OCI-LY1 (cell line): ENCODE results near the gene GALNT13.

Experiments
- H2AFZ ChIP-seq: fragments of 200-600 bp; sonication (generic), shearing (Covaris generic); 2 replicates; pipeline ENCODE4 v1.6.0; 2014; ENCODE audit warnings: antibody characterized with exemption, mild to moderate bottlenecking, low read length
- H3F3A ChIP-seq: fragments of 200-600 bp; sonication (generic), shearing (Covaris generic); 2 replicates; pipeline ENCODE4 v1.6.0; 2014; ENCODE audit warnings: mild to moderate bottlenecking, antibody characterized with exemption, low read length, moderate library complexity; ENCODE audit not compliant: insufficient read depth
- H3K27ac ChIP-seq: fragments of 200-600 bp; sonication (generic); 2 replicates; pipeline ENCODE4 v1.5.1; 2014; ENCODE audit warnings: low read length, mixed run types, mild to moderate bottlenecking, low read depth; ENCODE audit not compliant: poor library complexity, severe bottlenecking
- H3K27me3 ChIP-seq: fragments of 200-600 bp; sonication (generic); 2 replicates; pipeline ENCODE4 v1.6.0; 2014; ENCODE audit warnings: antibody characterized with exemption, mild to moderate bottlenecking, low read length, moderate library complexity; ENCODE audit not compliant: insufficient read depth
- H3K36me3 ChIP-seq: fragments of 200-600 bp; sonication (generic); 2 replicates; pipeline ENCODE4 v1.6.1; 2014; ENCODE audit warnings: mild to moderate bottlenecking, antibody characterized with exemption, low read length, moderate library complexity, mixed read lengths; ENCODE audit not compliant: insufficient read depth
- H3K4me1 ChIP-seq: fragments of 200-600 bp; sonication (generic); 2 replicates; pipeline ENCODE4 v1.5.1; 2014; ENCODE audit warnings: mild to moderate bottlenecking, low read length, moderate library complexity; ENCODE audit not compliant: insufficient read depth, severe bottlenecking
- H3K4me2 ChIP-seq: fragments of 200-600 bp; sonication (generic), shearing (Covaris generic); 2 replicates; pipeline ENCODE4 v1.6.1; 2014; ENCODE audit warnings: low read length
- H3K4me3 ChIP-seq: fragments of 200-600 bp; sonication (generic); 2 replicates; pipeline ENCODE4 v1.5.1; 2014; ENCODE audit warnings: low read length, low read depth, mild to moderate bottlenecking, mixed read lengths; ENCODE audit not compliant: poor library complexity, severe bottlenecking
- H3K79me2 ChIP-seq: fragments of 200-600 bp; shearing (Covaris generic); 2 replicates; pipeline ENCODE4 v1.6.1; 2016; ENCODE audit warnings: mixed run types, low read length, mixed read lengths; ENCODE audit not compliant: insufficient read depth
- H3K9ac ChIP-seq: fragments of 200-600 bp; sonication (generic), shearing (Covaris generic); 2 replicates; pipeline ENCODE4 v1.6.1; 2014; ENCODE audit warnings: mild to moderate bottlenecking, low read length, mixed read lengths
- H3K9me2 ChIP-seq: fragments of 200-600 bp; sonication (generic), shearing (Covaris generic); 2 replicates; pipeline ENCODE4 v1.6.1; 2014; ENCODE audit warnings: low read depth, mild to moderate bottlenecking, low read length, mixed read lengths
- H3K9me3 ChIP-seq: fragments of 200-600 bp; shearing (Covaris generic); 2 replicates; pipeline ENCODE4 v1.6.1; 2014; ENCODE audit warnings: low read length, mixed read lengths
- H4K20me1 ChIP-seq: fragments of 200-600 bp; sonication (generic), shearing (Covaris generic); 2 replicates; pipeline ENCODE4 v1.6.0; 2016; ENCODE audit warnings: mild to moderate bottlenecking, low read length; ENCODE audit not compliant: insufficient read depth
- EZH2 ChIP-seq: fragments of 200-600 bp; sonication (generic), shearing (Covaris generic); IDR thresholded peaks from 2 replicates; pipeline ENCODE4 v1.8.0; 2017; ENCODE audit warnings: borderline replicate concordance, mixed run types, mild to moderate bottlenecking, antibody characterized with exemption, low read length, moderate library complexity, mixed read lengths
- TF ChIP-seq, protein P1 (sequence below): fragments of 200-600 bp; sonication (generic), shearing (Covaris generic); IDR thresholded peaks from 2 replicates; pipeline ENCODE4 v1.5.1; 2017; ENCODE audit warnings: mild to moderate bottlenecking, antibody characterized with exemption, low read length, moderate library complexity, mixed read lengths

Gene GALNT13

DNA sequence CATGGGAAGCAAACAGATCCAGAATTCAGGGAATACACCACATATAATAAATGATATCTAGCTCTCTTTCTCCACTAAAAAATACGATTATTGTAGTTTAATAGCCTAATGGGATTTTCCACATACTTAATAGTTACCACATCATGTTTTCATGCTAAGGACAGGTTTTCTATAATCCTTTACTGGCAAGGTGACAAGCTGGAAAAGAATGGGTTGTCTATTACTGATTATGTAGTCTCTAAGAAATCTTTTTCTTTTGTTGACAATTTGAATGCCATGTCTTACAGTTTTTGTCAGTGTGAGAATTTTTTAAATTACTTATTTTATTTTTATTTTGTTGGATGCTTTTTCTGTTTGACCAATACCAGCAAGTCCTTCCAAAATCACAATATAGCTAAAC is 177.8 kb downstream of the GALNT13 start:
- no peak overlapping the region for H3K4me3 ChIP-seq
- H3K9ac ChIP-seq: no peak overlapping the region
- H3K9me3 ChIP-seq: no peaks in the 10 kb centered on the region
- H2AFZ ChIP-seq: no peak overlapping the region
- no peaks in the 10 kb centered on the region for H3K36me3 ChIP-seq
- H3K27me3 ChIP-seq: no peaks in the 10 kb centered on the region
- H3K9me2 ChIP-seq: no peaks in the 10 kb centered on the region
- no peaks in the 10 kb centered on the region for H3F3A ChIP-seq
- H3K4me2 ChIP-seq: no peak overlapping the region
- no peaks in the 10 kb centered on the region for H4K20me1 ChIP-seq
- no peak overlapping the region for H3K27ac ChIP-seq
- no peaks in the 10 kb centered on the region for H3K4me1 ChIP-seq
- no peak for TF ChIP-seq EZH2
- TF ChIP-seq, protein P1, sequence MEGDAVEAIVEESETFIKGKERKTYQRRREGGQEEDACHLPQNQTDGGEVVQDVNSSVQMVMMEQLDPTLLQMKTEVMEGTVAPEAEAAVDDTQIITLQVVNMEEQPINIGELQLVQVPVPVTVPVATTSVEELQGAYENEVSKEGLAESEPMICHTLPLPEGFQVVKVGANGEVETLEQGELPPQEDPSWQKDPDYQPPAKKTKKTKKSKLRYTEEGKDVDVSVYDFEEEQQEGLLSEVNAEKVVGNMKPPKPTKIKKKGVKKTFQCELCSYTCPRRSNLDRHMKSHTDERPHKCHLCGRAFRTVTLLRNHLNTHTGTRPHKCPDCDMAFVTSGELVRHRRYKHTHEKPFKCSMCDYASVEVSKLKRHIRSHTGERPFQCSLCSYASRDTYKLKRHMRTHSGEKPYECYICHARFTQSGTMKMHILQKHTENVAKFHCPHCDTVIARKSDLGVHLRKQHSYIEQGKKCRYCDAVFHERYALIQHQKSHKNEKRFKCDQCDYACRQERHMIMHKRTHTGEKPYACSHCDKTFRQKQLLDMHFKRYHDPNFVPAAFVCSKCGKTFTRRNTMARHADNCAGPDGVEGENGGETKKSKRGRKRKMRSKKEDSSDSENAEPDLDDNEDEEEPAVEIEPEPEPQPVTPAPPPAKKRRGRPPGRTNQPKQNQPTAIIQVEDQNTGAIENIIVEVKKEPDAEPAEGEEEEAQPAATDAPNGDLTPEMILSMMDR: no peak
- no peaks in the 10 kb centered on the region for H3K79me2 ChIP-seq

DNA sequence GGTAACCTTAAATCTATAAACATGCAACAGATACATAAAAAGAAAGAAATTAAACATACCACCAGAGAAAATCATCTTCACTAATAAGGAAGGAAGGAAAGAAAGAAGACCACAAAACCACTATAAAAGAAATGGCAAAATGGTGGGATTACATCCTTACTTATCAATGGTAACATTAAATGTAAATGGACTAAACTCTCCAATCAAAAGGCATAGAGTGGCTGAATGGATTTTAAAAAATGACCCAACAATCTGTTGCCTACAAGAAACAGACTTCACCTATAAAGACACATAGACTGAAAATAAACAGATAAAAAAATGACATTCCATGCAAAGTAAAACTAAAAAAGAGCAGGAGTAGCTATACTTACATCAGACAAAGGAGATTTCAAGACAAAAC is 195.4 kb downstream of the GALNT13 start:
- Histone ChIP-seq H3K9ac (no peak overlapping the region), H3K27me3 (no peaks in the 10 kb centered on the region), H3K4me2 (no peak overlapping the region)

DNA sequence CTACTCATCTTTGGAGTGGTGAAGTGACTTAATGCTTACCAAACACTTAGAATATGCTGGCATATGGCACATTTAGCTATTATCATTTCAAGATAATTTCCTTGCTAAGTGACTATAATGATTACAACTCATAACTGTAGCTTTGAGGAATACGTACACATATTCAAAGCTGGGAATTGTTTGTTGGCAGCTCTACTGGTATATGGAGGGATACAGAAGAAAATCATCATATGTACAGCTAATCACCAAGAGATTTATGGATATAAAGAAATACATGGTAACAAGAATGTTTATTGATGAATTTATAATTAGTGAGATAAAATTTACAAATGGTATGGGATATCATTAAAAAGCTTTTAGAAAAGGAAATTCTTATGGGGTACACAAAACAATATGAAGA is 207.2 kb downstream of the GALNT13 start:
- Histone ChIP-seq H2AFZ (no peak overlapping the region), H3K4me2 (no peak overlapping the region), H3K9me3 (no peaks in the 10 kb centered on the region), H3K9ac (no peak overlapping the region), H3K9me2 (no peaks in the 10 kb centered on the region), H3K27me3 (no peaks in the 10 kb centered on the region), H4K20me1 (no peaks in the 10 kb centered on the region), H3K4me1 (no peaks in the 10 kb centered on the region), H3K4me3 (no peak overlapping the region), H3F3A (no peaks in the 10 kb centered on the region), H3K36me3 (no peaks in the 10 kb centered on the region), H3K27ac (no peak overlapping the region), H3K79me2 (no peaks in the 10 kb centered on the region)
- TF ChIP-seq, protein P1: no peak
- no peak for TF ChIP-seq EZH2

More for the DNA sequence above, 195.4 kb downstream of the GALNT13 start:
- H4K20me1 ChIP-seq: no peaks in the 10 kb centered on the region
- no peaks in the 10 kb centered on the region for H3K4me1 ChIP-seq
- no peaks in the 10 kb centered on the region for H3K36me3 ChIP-seq
- H3K27ac ChIP-seq: no peak overlapping the region
- no peaks in the 10 kb centered on the region for H3K9me2 ChIP-seq
- H3F3A ChIP-seq: no peaks in the 10 kb centered on the region
- no peaks in the 10 kb centered on the region for H3K79me2 ChIP-seq
- TF ChIP-seq EZH2: no peak
- TF ChIP-seq, protein P1: no peak
- H3K4me3 ChIP-seq: no peak overlapping the region
- H2AFZ ChIP-seq: no peak overlapping the region
- no peaks in the 10 kb centered on the region for H3K9me3 ChIP-seq
